ENCODE data around the gene S100PBP. TPM values are rescaled to one million over a fixed set of nuclear protein-coding genes. Genes with fewer than 3 reads are reported as not detected.

S100PBP gene
- total and polyA plus RNA-seq, 2 donors (not counting 3 experiments of a cell fraction or from before 2014, with no cell fraction given) = 15.4 to 38.6 TPM

DNA sequence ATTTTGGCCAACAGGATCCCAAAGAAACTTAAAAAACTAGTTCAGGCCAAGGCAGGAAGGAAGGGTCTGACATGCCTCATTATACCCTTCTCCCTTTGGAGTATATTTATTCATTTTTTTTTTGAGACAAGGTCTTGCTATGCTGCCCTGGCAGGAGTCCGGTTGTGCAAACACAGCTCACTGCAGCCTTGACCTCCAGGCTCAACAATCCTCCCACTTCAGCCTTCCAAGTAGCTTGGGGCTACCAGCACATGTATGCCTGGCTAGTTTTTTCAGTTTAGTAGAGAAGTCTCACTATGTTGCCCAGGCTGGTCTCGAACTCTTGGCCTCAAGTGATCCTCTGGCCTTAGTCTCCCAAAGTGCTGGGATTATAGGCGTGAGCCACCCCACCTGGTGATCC lies 5.5 kb upstream of the S100PBP start:
- Histone ChIP-seq H3K36me3 (ENCODE audit: control insufficient read depth in 2 of 2, extremely low read depth in 1 of 2, insufficient read depth in 2 of 2, low read length in 2 of 2) (peaks cover 5 to 6% of the 10 kb centered on the region in 2 experiments), H3K4me1 (ENCODE audit: control insufficient read depth, extremely low read depth, insufficient read depth, low read length) (peaks cover 18% of the 10 kb centered on the region), H3K9me1 (replicated peaks; ENCODE audit: control insufficient read depth, extremely low read depth, insufficient read depth, low read length) (no peaks in the 10 kb centered on the region), H3K4me3 (replicated peaks in 1 of 3; ENCODE audit: insufficient read depth in 1 of 3, low read depth in 1 of 3, low read length in 3 of 3) (no peak overlapping the region), H3K27me3 (ENCODE audit: control insufficient read depth in 2 of 2, insufficient read depth in 2 of 2, low read length in 2 of 2) (no peaks in the 10 kb centered on the region), H3K9me3 (replicated peaks; ENCODE audit: control insufficient read depth, insufficient read depth, low read length) (no peaks in the 10 kb centered on the region), H3K4me2 (ENCODE audit: insufficient read depth, low read length) (no peak overlapping the region), H3K27ac (ENCODE audit: insufficient read depth, low read depth, low read length) (no peak overlapping the region), H2AFZ (ENCODE audit: low read depth, low read length) (no peak overlapping the region), H3K9ac (replicated peaks; ENCODE audit: extremely low read depth, insufficient read depth, low read length) (no peak overlapping the region), H3K79me2 (ENCODE audit: control insufficient read depth, insufficient read depth, low read length) (peaks cover 79% of the 10 kb centered on the region), H4K20me1 (replicated peaks; ENCODE audit: control insufficient read depth, extremely low read depth, insufficient read depth, low read length) (peaks cover 3% of the 10 kb centered on the region)
- FAIRE-seq (no peak), DNase-seq (ENCODE audit: low read depth, low spot score) (no peak)
- no TSS peak for BruUV-seq (replicated peaks)
- CTCF ChIA-PET = no interaction called here
- intact Hi-C loops (cut with micrococcal nuclease) = no loop called here
- dilution Hi-C loops (cut with MboI; ENCODE audit: extremely low pct_ligation_motif_present, low sequenced_read_pairs) = no loop called here
- POLR2A ChIA-PET = no interaction called here
- TF ChIP-seq POLR2A (IDR thresholded peaks at IDR 0.05; ENCODE audit: low read depth, low read length) (no peak), JUN (IDR thresholded peaks at IDR 0.05; ENCODE audit: borderline replicate concordance, insufficient read depth, insufficient read length, low read depth) (no peak), POLR2AphosphoS5 (IDR thresholded peaks at IDR 0.05; ENCODE audit: insufficient read depth, low read depth, low read length) (no peak), GATA2 (IDR thresholded peaks at IDR 0.05; ENCODE audit: insufficient read depth, insufficient read length, low read depth, low read length) (no peak), FOS (IDR thresholded peaks at IDR 0.05; ENCODE audit: borderline replicate concordance, insufficient read depth, low read length) (no peak), MYC (IDR thresholded peaks at IDR 0.05; ENCODE audit: low read depth, low read length) (no peak), EZH2 (IDR thresholded peaks at IDR 0.05; ENCODE audit: borderline replicate concordance, low read depth, low read length, severe bottlenecking) (no peak)
- TF ChIP-seq, protein P1, sequence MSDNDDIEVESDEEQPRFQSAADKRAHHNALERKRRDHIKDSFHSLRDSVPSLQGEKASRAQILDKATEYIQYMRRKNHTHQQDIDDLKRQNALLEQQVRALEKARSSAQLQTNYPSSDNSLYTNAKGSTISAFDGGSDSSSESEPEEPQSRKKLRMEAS (IDR thresholded peaks at IDR 0.05; ENCODE audit: insufficient read depth, insufficient read length) = no peak
- TF ChIP-seq, protein P2, sequence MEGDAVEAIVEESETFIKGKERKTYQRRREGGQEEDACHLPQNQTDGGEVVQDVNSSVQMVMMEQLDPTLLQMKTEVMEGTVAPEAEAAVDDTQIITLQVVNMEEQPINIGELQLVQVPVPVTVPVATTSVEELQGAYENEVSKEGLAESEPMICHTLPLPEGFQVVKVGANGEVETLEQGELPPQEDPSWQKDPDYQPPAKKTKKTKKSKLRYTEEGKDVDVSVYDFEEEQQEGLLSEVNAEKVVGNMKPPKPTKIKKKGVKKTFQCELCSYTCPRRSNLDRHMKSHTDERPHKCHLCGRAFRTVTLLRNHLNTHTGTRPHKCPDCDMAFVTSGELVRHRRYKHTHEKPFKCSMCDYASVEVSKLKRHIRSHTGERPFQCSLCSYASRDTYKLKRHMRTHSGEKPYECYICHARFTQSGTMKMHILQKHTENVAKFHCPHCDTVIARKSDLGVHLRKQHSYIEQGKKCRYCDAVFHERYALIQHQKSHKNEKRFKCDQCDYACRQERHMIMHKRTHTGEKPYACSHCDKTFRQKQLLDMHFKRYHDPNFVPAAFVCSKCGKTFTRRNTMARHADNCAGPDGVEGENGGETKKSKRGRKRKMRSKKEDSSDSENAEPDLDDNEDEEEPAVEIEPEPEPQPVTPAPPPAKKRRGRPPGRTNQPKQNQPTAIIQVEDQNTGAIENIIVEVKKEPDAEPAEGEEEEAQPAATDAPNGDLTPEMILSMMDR (IDR thresholded peaks at IDR 0.05; ENCODE audit: extremely low read depth in 1 of 2, insufficient read depth in 1 of 2, low read depth in 1 of 2, low read length in 2 of 2) = no peak
